ENCODE data around the gene IRX5.

Gene IRX5

GRCh38 chr16:54931120-54932014, 702 bp downstream of the IRX5 start:
- peak; percentile 27 for DNase-seq (ENCODE audit: low spot score)

- DNase-seq (ENCODE audit: low spot score), result no peak
These were observed 1.5 kb downstream of the IRX5 start for GRCh38 chr16:54932021-54932660.

- DNase-seq (ENCODE audit: low spot score), result no peak
These were observed 2.1 kb downstream of the IRX5 start for GRCh38 chr16:54932737-54933254.

- DNase-seq (ENCODE audit: low spot score), result no peak
These were observed 2.8 kb downstream of the IRX5 start for GRCh38 chr16:54933281-54934011.

- DNase-seq (ENCODE audit: low spot score), result no peak
These were observed 4.0 kb downstream of the IRX5 start for GRCh38 chr16:54934481-54935265.

- DNase-seq (ENCODE audit: low spot score), result no peak
These were observed 4.8 kb downstream of the IRX5 start for GRCh38 chr16:54935266-54935968.

GRCh38 chr16:54936201-54936978, 5.7 kb downstream of the IRX5 start:
- DNase-seq (ENCODE audit: low spot score), result no peak

GRCh38 chr16:54936979-54937670, 6.5 kb downstream of the IRX5 start:
- peak; percentile 59 for DNase-seq (ENCODE audit: low spot score)

- DNase-seq (ENCODE audit: low spot score), result no peak
These were observed 7.1 kb downstream of the IRX5 start for GRCh38 chr16:54937671-54938211.

GRCh38 chr16:54938212-54939028, 7.8 kb downstream of the IRX5 start:
- no peak for DNase-seq (ENCODE audit: low spot score)

- no peak for DNase-seq (ENCODE audit: low spot score)
These were observed 8.3 kb downstream of the IRX5 start for GRCh38 chr16:54939029-54939346.

- DNase-seq (ENCODE audit: low spot score), result no peak
These were observed 9.0 kb downstream of the IRX5 start for GRCh38 chr16:54939510-54940278.

GRCh38 chr16:54940279-54940604, 9.6 kb downstream of the IRX5 start:
- no peak for DNase-seq (ENCODE audit: low spot score)

GRCh38 chr16:54942353-54942943, 11.8 kb downstream of the IRX5 start:
- no peak for DNase-seq (ENCODE audit: low spot score)

GRCh38 chr16:54944002-54944401, 13.3 kb downstream of the IRX5 start:
- no peak for DNase-seq (ENCODE audit: low spot score)

GRCh38 chr16:54945063-54945462, 14.4 kb downstream of the IRX5 start:
- DNase-seq (ENCODE audit: low spot score), result no peak

GRCh38 chr16:54946909-54947308, 16.2 kb downstream of the IRX5 start:
- DNase-seq (ENCODE audit: low spot score), result no peak

- no peak for DNase-seq (ENCODE audit: low spot score)
These were observed 17.0 kb downstream of the IRX5 start for GRCh38 chr16:54947616-54948015.

All from HuH-7 (cell line).